Activated CD8-positive, alpha-beta memory T cell treated with anti-CD3 and anti-CD28 coated beads, Interleukin-2, amount 50 U/mL, for 1 hour (primary cell): ENCODE measurements around the gene ADARB1.

ENCODE experiments used
- DNase-seq: peaks from one replicate; pipeline ENCODE4 v3.0.0-alpha.2; 2020; ENCODE audit errors: extremely low read depth

Gene ADARB1

GRCh38 chr21:45200581-45201296, 126.4 kb downstream of the ADARB1 start:
- DNase-seq, result no peak

- DNase-seq, result no peak
Measured at GRCh38 chr21:45202344-45202743, 128.0 kb downstream of the ADARB1 start.

- no peak for DNase-seq
Measured at GRCh38 chr21:45202889-45203288, 128.5 kb downstream of the ADARB1 start.

- no peak for DNase-seq
Measured at GRCh38 chr21:45203983-45204382, 129.6 kb downstream of the ADARB1 start.

- DNase-seq, result no peak
Measured at GRCh38 chr21:45204395-45204794, 130.0 kb downstream of the ADARB1 start.

GRCh38 chr21:45207839-45208626, 133.7 kb downstream of the ADARB1 start:
- no peak for DNase-seq

- DNase-seq, result no peak
Measured at GRCh38 chr21:45208627-45208951, 134.2 kb downstream of the ADARB1 start.

GRCh38 chr21:45209046-45209445, 134.7 kb downstream of the ADARB1 start:
- DNase-seq, result no peak

- DNase-seq, result no peak
Measured at GRCh38 chr21:45209685-45210284, 135.4 kb downstream of the ADARB1 start.

GRCh38 chr21:45210461-45210983, 136.1 kb downstream of the ADARB1 start:
- DNase-seq, result no peak

GRCh38 chr21:45211661-45212060, 137.3 kb downstream of the ADARB1 start:
- DNase-seq, result no peak

- DNase-seq, result no peak
Measured at GRCh38 chr21:45213392-45213791, 139.0 kb downstream of the ADARB1 start.

GRCh38 chr21:45215213-45215612, 140.8 kb downstream of the ADARB1 start:
- no peak for DNase-seq

GRCh38 chr21:45217010-45217409, 142.6 kb downstream of the ADARB1 start:
- no peak for DNase-seq

GRCh38 chr21:45219517-45219916, 145.1 kb downstream of the ADARB1 start:
- DNase-seq, result no peak

GRCh38 chr21:45220071-45220481, 145.7 kb downstream of the ADARB1 start:
- no peak for DNase-seq

- DNase-seq, result no peak
Measured at GRCh38 chr21:45220714-45221490, 146.5 kb downstream of the ADARB1 start.

GRCh38 chr21:45222001-45222400, 147.6 kb downstream of the ADARB1 start:
- no peak for DNase-seq

- no peak for DNase-seq
Measured at GRCh38 chr21:45223236-45224185, 149.1 kb downstream of the ADARB1 start.

GRCh38 chr21:45224189-45224938, 150.0 kb downstream of the ADARB1 start:
- DNase-seq, result peak; percentile 13
